Thyroid gland (tissue), 4 donors: ENCODE measurements around the gene ANO7.

ENCODE experiments used
- CTCF ChIP-seq, 6 experiments: fragments of 200-600 bp in 3 of 6; fragments of 450-650 bp in 3 of 6; sonication (generic) in 3 of 6; IDR thresholded peaks; one replicate each; pipeline ENCODE4 v1.5.1; 2016 to 2019; ENCODE audit warnings: antibody characterized with exemption in 6 of 6, mild to moderate bottlenecking in 2 of 6, inconsistent platforms in 1 of 6, moderate library complexity in 1 of 6
- POLR2A ChIP-seq, 2 donors: fragments of 450-650 bp; IDR thresholded peaks; one replicate each; pipeline ENCODE4 v1.6.1; 2017; ENCODE audit warnings: antibody characterized with exemption in 2 of 2, mild to moderate bottlenecking in 2 of 2, moderate library complexity in 1 of 2

- TF ChIP-seq CTCF (IDR thresholded peaks at IDR 0.05) (no peak), POLR2A (IDR thresholded peaks at IDR 0.05) (no peak)
Observed at GRCh38 chr2:241187101-241187917, 1.2 kb upstream of the ANO7 start.
